K562 (cell line): ENCODE results near the gene CLCN1. TPM values are rescaled to one million over a fixed set of nuclear protein-coding genes. Genes with fewer than 3 reads are reported as not detected.

Source experiments
- CHD7 ChIP-seq: fragments of 200-600 bp; sonication (generic); IDR thresholded peaks from one replicate; pipeline ENCODE4 v1.6.1; 2012; ENCODE audit warnings: mild to moderate bottlenecking, low read depth, low read length, inconsistent platforms
- SIX5 ChIP-seq, 2 experiments: IDR thresholded peaks; 2 replicates each; pipeline ENCODE4 v1.6.1; 2011; ENCODE audit warnings: low read length in 2 of 2, borderline replicate concordance in 1 of 2, low read depth in 1 of 2, mild to moderate bottlenecking in 1 of 2, moderate library complexity in 1 of 2; ENCODE audit not compliant: insufficient read depth in 1 of 2
- SPI1 ChIP-seq: IDR thresholded peaks from 2 replicates; pipeline ENCODE4 v1.6.1; 2011; ENCODE audit warnings: low read depth, low read length, control low read depth, borderline replicate concordance
- SRF ChIP-seq, 2 experiments: fragments of 250-450, 450-650 bp in 1 of 2; sonication (Bioruptor Pico) in 1 of 2; sonication (generic) in 1 of 2; formaldehyde crosslinking; IDR thresholded peaks; 2 replicates each; pipeline versions ENCODE4 v1.5.0 to v1.5.1; 2020 to 2022; ENCODE audit warnings: mild to moderate bottlenecking in 1 of 2, missing genetic modification reagents in 1 of 2
- ZZZ3 ChIP-seq: fragments of 450-650 bp; IDR thresholded peaks from 2 replicates; pipeline ENCODE4 v1.6.1; 2016; ENCODE audit warnings: antibody characterized with exemption, mild to moderate bottlenecking, moderate library complexity
- polyA plus RNA-seq, 8 experiments: library from polyadenylated mRNA; depleted of rRNA in 4 of 8; stranded (reverse) in 5 of 8; unstranded in 3 of 8; fragments of >200 nt; fragmentation: Nextera tagmentation in 2 of 8; fragmentation: Illumina TruSeq in 1 of 8; extraction: Ambion mirVana in 2 of 8; extraction: Trizol in 1 of 8; gene quantifications; 2 replicates each; pipeline versions ENCODE4 v1.2.1 to v1.2.3, GENCODE V29; 2011 to 2014; ENCODE audit warnings: inconsistent platforms in 1 of 8, missing spikeins in 1 of 8
- total RNA-seq, 7 experiments: library from RNA; depleted of rRNA in 6 of 7; stranded (reverse); fragments of >200 nt in 6 of 7; fragmentation: Illumina TruSeq in 2 of 7; extraction: Trizol in 2 of 7; gene quantifications; 2 replicates each; pipeline versions ENCODE4 v1.2.1 to v1.2.3, GENCODE V29; 2011 to 2021; ENCODE audit warnings: low replicate concordance in 1 of 7

The CLCN1 gene
- total and polyA plus RNA-seq, 9 of the 15 experiments (the other 6 are each of a cell fraction or from before 2014, with no cell fraction given) = 0.01 to 0.11 (median 0.04) TPM; not detected in 4

- TF ChIP-seq CHD7 = no peak
- TF ChIP-seq SPI1 = no peak
- TF ChIP-seq ZZZ3 = no peak
- no peak for TF ChIP-seq SIX5 (IDR thresholded peaks at IDR 0.05; ENCODE audit: borderline replicate concordance in 1 of 2, insufficient read depth in 1 of 2, low read depth in 1 of 2, low read length in 2 of 2)
- no peak for TF ChIP-seq SRF (CRISPR knock-in tag; IDR thresholded peaks at IDR 0.05)
- TF ChIP-seq, all 486 proteins: peak for 0
Observed at GRCh38 chr7:143283381-143283780, 32.5 kb upstream of the CLCN1 start (continued).
